ENCODE results near the gene ZPLD1. TPM values are rescaled to one million over a fixed set of nuclear protein-coding genes. Genes with fewer than 3 reads are reported as not detected.

Gene ZPLD1
- total RNA-seq, 3 donors from 2014 or later = 0.33 to 0.59 TPM; not detected in 1

- intact Hi-C loops (cut with DNase I; ENCODE audit: low total_unique reads) = no loop called here
Observed at GRCh38 chr3:102415553-102415952, 19.3 kb upstream of the ZPLD1 start.

GRCh38 chr3:102419786-102420185 is 15.0 kb upstream of the ZPLD1 start:
- H3K4me1 ChIP-seq = no peaks in the 10 kb centered on the region
- no peaks in the 10 kb centered on the region for H3K36me3 ChIP-seq
- DNase-seq (ENCODE audit: low spot score in 2 of 2) = no peak
- no peak overlapping the region for H3K4me3 ChIP-seq
- H3K27ac ChIP-seq = no peak overlapping the region
- intact Hi-C loops (cut with DNase I; ENCODE audit: low total_unique reads) = no loop called here
- H3K9me3 ChIP-seq = no peaks in the 10 kb centered on the region
- TF ChIP-seq POLR2A (IDR thresholded peaks at IDR 0.05) (no peak), CTCF (IDR thresholded peaks at IDR 0.05) (no peak), POLR2AphosphoS5 (IDR thresholded peaks at IDR 0.05) (no peak)
- no peaks in the 10 kb centered on the region for H3K27me3 ChIP-seq

More at GRCh38 chr3:102415553-102415952, 19.3 kb upstream of the ZPLD1 start:
- no peak for DNase-seq (ENCODE audit: low spot score in 2 of 2)
- no peak for TF ChIP-seq CTCF (IDR thresholded peaks at IDR 0.05)
- no peak for TF ChIP-seq POLR2AphosphoS5 (IDR thresholded peaks at IDR 0.05)
- TF ChIP-seq POLR2A (IDR thresholded peaks at IDR 0.05) = no peak
- H3K36me3 ChIP-seq = no peaks in the 10 kb centered on the region
- H3K27ac ChIP-seq = no peak overlapping the region
- H3K4me1 ChIP-seq = no peaks in the 10 kb centered on the region
- H3K27me3 ChIP-seq = no peaks in the 10 kb centered on the region
- H3K9me3 ChIP-seq = no peaks in the 10 kb centered on the region
- peak overlapping the region in 1 of 3 donors; percentile 50 for H3K4me3 ChIP-seq

GRCh38 chr3:102441832-102442231 is 7.0 kb downstream of the ZPLD1 start:
- Histone ChIP-seq H3K36me3 (no peaks in the 10 kb centered on the region), H3K4me1 (no peaks in the 10 kb centered on the region), H3K4me3 (no peak overlapping the region), H3K27me3 (no peaks in the 10 kb centered on the region), H3K27ac (no peak overlapping the region), H3K9me3 (no peaks in the 10 kb centered on the region)
- TF ChIP-seq CTCF (IDR thresholded peaks at IDR 0.05) (no peak), POLR2A (IDR thresholded peaks at IDR 0.05) (no peak), POLR2AphosphoS5 (IDR thresholded peaks at IDR 0.05) (no peak)
- intact Hi-C loops (cut with DNase I; ENCODE audit: low total_unique reads) = no loop called here
- no peak for DNase-seq (ENCODE audit: low spot score in 2 of 2)

GRCh38 chr3:102443021-102443420 is 8.2 kb downstream of the ZPLD1 start:
- Histone ChIP-seq H3K4me3 (no peak overlapping the region), H3K36me3 (no peaks in the 10 kb centered on the region), H3K27me3 (no peaks in the 10 kb centered on the region), H3K4me1 (no peaks in the 10 kb centered on the region), H3K27ac (no peak overlapping the region), H3K9me3 (no peaks in the 10 kb centered on the region)
- no peak for DNase-seq (ENCODE audit: low spot score in 2 of 2)
- TF ChIP-seq CTCF (IDR thresholded peaks at IDR 0.05) (no peak), POLR2A (IDR thresholded peaks at IDR 0.05) (no peak), POLR2AphosphoS5 (IDR thresholded peaks at IDR 0.05) (no peak)
- intact Hi-C loops (cut with DNase I; ENCODE audit: low total_unique reads) = no loop called here

- no peaks in the 10 kb centered on the region for H3K4me1 ChIP-seq
- H3K27ac ChIP-seq = no peak overlapping the region
- TF ChIP-seq POLR2A (IDR thresholded peaks at IDR 0.05) (no peak), CTCF (IDR thresholded peaks at IDR 0.05) (no peak), POLR2AphosphoS5 (IDR thresholded peaks at IDR 0.05) (no peak)
- no peaks in the 10 kb centered on the region for H3K36me3 ChIP-seq
- no peak for DNase-seq (ENCODE audit: low spot score in 2 of 2)
- no peak overlapping the region for H3K4me3 ChIP-seq
- intact Hi-C loops (cut with DNase I; ENCODE audit: low total_unique reads) = no loop called here
- H3K9me3 ChIP-seq = no peaks in the 10 kb centered on the region
- no peaks in the 10 kb centered on the region for H3K27me3 ChIP-seq
Observed at GRCh38 chr3:102444101-102444500, 9.3 kb downstream of the ZPLD1 start.
